ENCODE results near the gene REM2.

REM2 gene

GRCh38 chr14:22896356-22896755, 13.3 kb downstream of the REM2 start:
- Histone ChIP-seq H3K79me2 (ENCODE audit: low read length) (no peaks in the 10 kb centered on the region), H3K27me3 (ENCODE audit: low read depth, low read length) (no peaks in the 10 kb centered on the region), H4K20me1 (ENCODE audit: insufficient read depth, low read length) (no peaks in the 10 kb centered on the region), H3K27ac (ENCODE audit: low read length) (no peak overlapping the region), H3K4me3 (ENCODE audit: low read length) (no peak overlapping the region), H3K4me1 (ENCODE audit: low read length) (no peaks in the 10 kb centered on the region), H3K4me2 (ENCODE audit: low read length) (no peak overlapping the region), H3K9ac (ENCODE audit: low read length) (no peak overlapping the region), H3K9me3 (ENCODE audit: insufficient read depth, low read length) (no peaks in the 10 kb centered on the region), H2AFZ (ENCODE audit: low read depth, low read length) (no peak overlapping the region), H3K36me3 (replicated peaks; ENCODE audit: low read depth, low read length) (peaks cover 33% of the 10 kb centered on the region)
- TF ChIP-seq EZH2phosphoT487 (IDR thresholded peaks at IDR 0.05; ENCODE audit: low read depth) (no peak), CTCF (IDR thresholded peaks at IDR 0.05; ENCODE audit: low read depth, low read length) (no peak)

GRCh38 chr14:22896760-22897159, 13.7 kb downstream of the REM2 start:
- no peaks in the 10 kb centered on the region for H4K20me1 ChIP-seq (ENCODE audit: insufficient read depth, low read length)
- H3K4me3 ChIP-seq (ENCODE audit: low read length) = no peak overlapping the region
- H3K9ac ChIP-seq (ENCODE audit: low read length) = no peak overlapping the region
- no peak overlapping the region for H3K4me2 ChIP-seq (ENCODE audit: low read length)
- TF ChIP-seq EZH2phosphoT487 (IDR thresholded peaks at IDR 0.05; ENCODE audit: low read depth) (no peak), CTCF (IDR thresholded peaks at IDR 0.05; ENCODE audit: low read depth, low read length) (no peak)
- no peaks in the 10 kb centered on the region for H3K9me3 ChIP-seq (ENCODE audit: insufficient read depth, low read length)
- H3K36me3 ChIP-seq (replicated peaks; ENCODE audit: low read depth, low read length) = peaks cover 35% of the 10 kb centered on the region
- no peaks in the 10 kb centered on the region for H3K27me3 ChIP-seq (ENCODE audit: low read depth, low read length)
- no peak overlapping the region for H2AFZ ChIP-seq (ENCODE audit: low read depth, low read length)
- H3K4me1 ChIP-seq (ENCODE audit: low read length) = no peaks in the 10 kb centered on the region
- H3K27ac ChIP-seq (ENCODE audit: low read length) = no peak overlapping the region
- H3K79me2 ChIP-seq (ENCODE audit: low read length) = no peaks in the 10 kb centered on the region

GRCh38 chr14:22897357-22897756, 14.3 kb downstream of the REM2 start:
- H3K79me2 ChIP-seq (ENCODE audit: low read length) = no peaks in the 10 kb centered on the region
- no peak overlapping the region for H3K9ac ChIP-seq (ENCODE audit: low read length)
- no peak overlapping the region for H2AFZ ChIP-seq (ENCODE audit: low read depth, low read length)
- H4K20me1 ChIP-seq (ENCODE audit: insufficient read depth, low read length) = no peaks in the 10 kb centered on the region
- peaks cover 38% of the 10 kb centered on the region for H3K36me3 ChIP-seq (replicated peaks; ENCODE audit: low read depth, low read length)
- no peaks in the 10 kb centered on the region for H3K9me3 ChIP-seq (ENCODE audit: insufficient read depth, low read length)
- no peak overlapping the region for H3K4me3 ChIP-seq (ENCODE audit: low read length)
- no peaks in the 10 kb centered on the region for H3K27me3 ChIP-seq (ENCODE audit: low read depth, low read length)
- H3K27ac ChIP-seq (ENCODE audit: low read length) = no peak overlapping the region
- TF ChIP-seq CTCF (IDR thresholded peaks at IDR 0.05; ENCODE audit: low read depth, low read length) = no peak
- no peak for TF ChIP-seq EZH2phosphoT487 (IDR thresholded peaks at IDR 0.05; ENCODE audit: low read depth)
- no peaks in the 10 kb centered on the region for H3K4me1 ChIP-seq (ENCODE audit: low read length)
- no peak overlapping the region for H3K4me2 ChIP-seq (ENCODE audit: low read length)

DNA sequence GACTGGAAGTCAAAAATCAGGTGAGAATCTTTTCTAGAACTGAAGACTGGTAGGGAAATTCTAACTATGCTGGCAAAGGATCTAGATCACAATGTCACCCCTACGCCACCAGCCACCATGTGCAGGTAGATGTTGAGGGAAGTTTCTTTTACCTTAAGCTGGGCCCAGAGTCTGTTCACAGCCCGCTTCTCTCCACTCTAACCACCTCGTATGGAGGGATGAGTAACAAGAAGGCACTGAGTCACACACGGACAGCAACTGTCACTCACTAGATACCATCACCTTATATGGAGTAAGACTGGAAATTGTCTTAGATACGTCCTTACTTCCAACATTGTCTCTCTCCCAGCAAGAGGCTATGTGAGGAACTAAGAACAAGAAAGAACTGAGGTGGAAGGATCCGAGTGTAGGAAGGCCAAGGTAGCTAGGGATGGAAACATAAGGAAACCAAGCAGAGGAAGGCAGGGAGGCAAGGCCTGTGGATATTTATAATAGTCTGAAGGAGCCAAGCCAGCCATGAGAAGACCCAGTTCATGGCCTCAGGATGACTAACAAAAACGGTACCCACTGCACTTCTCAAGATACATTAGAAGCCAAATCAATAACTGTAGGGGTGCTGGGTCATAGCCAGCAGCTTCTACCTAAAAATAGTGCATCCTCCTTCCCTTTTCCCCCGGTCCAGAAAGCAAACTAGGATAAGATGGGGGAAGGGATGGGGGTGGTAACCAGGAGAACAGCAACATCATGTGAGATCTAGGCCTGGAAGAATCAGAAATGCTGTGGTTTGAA, 15.5 kb downstream of the REM2 start:
- H3K4me3 ChIP-seq (ENCODE audit: low read length) = no peak overlapping the region
- H3K9me3 ChIP-seq (ENCODE audit: insufficient read depth, low read length) = no peaks in the 10 kb centered on the region
- H3K79me2 ChIP-seq (ENCODE audit: low read length) = no peaks in the 10 kb centered on the region
- no peaks in the 10 kb centered on the region for H3K4me1 ChIP-seq (ENCODE audit: low read length)
- H4K20me1 ChIP-seq (ENCODE audit: insufficient read depth, low read length) = no peaks in the 10 kb centered on the region
- H2AFZ ChIP-seq (ENCODE audit: low read depth, low read length) = no peak overlapping the region
- no peak overlapping the region for H3K9ac ChIP-seq (ENCODE audit: low read length)
- H3K27me3 ChIP-seq (ENCODE audit: low read depth, low read length) = no peaks in the 10 kb centered on the region
- H3K27ac ChIP-seq (ENCODE audit: low read length) = no peak overlapping the region
- no peak for TF ChIP-seq EZH2phosphoT487 (IDR thresholded peaks at IDR 0.05; ENCODE audit: low read depth)
- no peak for TF ChIP-seq CTCF (IDR thresholded peaks at IDR 0.05; ENCODE audit: low read depth, low read length)
- peaks cover 45% of the 10 kb centered on the region for H3K36me3 ChIP-seq (replicated peaks; ENCODE audit: low read depth, low read length)
- no peak overlapping the region for H3K4me2 ChIP-seq (ENCODE audit: low read length)
